D721Med (cell line): ENCODE results near the gene YBX2.
A peak's percentile ranks its signal among the peaks of the same experiment; 100 is the strongest.

Experiments
- DNase-seq: peaks from one replicate; pipeline ENCODE4 v3.0.0; 2011; ENCODE audit warnings: low spot score; ENCODE audit not compliant: insufficient read length
- FAIRE-seq: peaks from 2 replicates; lab custom pipeline; 2011; peaks lifted over from hg19 to GRCh38; lab: Jason Lieb, UNC
- TF ChIP-seq, protein P1 (sequence below): IDR thresholded peaks from 2 replicates; pipeline ENCODE4 v1.5.1; 2012; ENCODE audit warnings: mild to moderate bottlenecking, control low read depth; ENCODE audit not compliant: insufficient read depth; ENCODE audit errors: missing control alignments

Gene YBX2

DNA sequence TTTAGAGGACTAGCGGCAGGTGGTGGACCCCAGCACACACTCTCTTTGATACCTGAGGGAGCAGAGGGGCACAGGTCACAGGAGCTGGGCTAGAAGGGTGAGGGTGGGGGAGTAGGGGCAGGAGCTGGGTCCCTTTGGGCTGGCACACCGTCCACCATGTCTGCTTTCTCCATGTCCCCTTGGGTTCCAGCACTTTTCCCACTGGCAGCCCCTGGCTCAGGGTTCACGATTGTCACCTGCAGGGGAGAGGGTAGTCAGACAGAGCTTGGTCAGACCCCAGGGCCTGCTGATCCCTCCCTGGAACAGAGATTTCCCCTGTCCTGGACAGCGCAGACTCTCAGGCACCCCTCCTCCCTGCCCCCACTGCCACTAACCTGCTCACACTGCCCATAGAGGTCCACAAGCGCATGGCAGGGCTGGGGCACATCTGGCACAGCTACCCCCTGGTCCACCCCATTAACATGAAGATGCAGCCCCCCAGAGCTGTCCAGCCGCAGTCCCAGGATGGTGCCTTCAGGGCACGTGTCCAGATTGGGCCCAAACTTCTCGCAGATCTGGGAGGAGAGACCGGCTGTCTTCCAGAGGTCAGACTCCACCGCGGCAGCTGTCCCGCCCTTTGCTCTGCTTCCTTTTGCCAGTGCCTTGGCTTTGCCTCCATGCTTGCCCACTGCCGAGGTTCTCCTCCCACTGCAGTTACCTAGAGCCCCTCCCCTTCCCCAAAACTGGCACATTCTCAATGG is 23.9 kb upstream of the YBX2 start:
- no peak for DNase-seq
- FAIRE-seq = no peak
- TF ChIP-seq, protein P1, sequence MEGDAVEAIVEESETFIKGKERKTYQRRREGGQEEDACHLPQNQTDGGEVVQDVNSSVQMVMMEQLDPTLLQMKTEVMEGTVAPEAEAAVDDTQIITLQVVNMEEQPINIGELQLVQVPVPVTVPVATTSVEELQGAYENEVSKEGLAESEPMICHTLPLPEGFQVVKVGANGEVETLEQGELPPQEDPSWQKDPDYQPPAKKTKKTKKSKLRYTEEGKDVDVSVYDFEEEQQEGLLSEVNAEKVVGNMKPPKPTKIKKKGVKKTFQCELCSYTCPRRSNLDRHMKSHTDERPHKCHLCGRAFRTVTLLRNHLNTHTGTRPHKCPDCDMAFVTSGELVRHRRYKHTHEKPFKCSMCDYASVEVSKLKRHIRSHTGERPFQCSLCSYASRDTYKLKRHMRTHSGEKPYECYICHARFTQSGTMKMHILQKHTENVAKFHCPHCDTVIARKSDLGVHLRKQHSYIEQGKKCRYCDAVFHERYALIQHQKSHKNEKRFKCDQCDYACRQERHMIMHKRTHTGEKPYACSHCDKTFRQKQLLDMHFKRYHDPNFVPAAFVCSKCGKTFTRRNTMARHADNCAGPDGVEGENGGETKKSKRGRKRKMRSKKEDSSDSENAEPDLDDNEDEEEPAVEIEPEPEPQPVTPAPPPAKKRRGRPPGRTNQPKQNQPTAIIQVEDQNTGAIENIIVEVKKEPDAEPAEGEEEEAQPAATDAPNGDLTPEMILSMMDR = no peak

DNA sequence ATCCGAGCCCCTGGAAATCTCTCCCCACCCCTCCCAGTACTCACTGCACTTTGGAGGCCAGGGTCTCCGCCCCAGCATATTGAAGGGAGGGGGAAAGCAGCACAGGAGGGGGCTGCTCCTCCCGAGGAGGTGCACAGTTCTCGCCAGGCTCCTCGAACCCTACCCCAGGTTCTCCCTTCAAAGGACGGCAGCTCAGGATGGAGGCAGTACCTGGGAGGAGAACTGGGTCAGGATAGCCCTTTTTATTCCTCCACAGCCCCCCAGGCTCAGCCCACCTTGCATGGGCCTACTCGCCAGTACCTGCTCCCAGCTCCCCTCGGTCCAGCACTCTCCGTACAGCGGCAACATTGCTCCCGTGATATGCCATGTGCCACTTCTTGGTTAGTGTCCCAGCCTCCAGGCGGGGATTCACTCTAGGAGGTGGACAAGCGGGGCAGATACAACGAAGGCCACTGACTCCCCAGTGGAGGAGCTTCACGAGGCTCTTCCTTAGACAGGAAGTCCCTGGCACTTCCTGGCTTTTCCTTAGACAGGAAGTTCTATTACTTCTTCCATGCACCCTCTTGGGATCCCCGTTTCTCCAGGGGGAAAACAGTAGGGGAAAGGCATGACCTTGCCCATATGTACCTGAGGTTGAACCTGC is 22.8 kb upstream of the YBX2 start:
- TF ChIP-seq, protein P1 = no peak
- DNase-seq = no peak
- FAIRE-seq = no peak

DNA sequence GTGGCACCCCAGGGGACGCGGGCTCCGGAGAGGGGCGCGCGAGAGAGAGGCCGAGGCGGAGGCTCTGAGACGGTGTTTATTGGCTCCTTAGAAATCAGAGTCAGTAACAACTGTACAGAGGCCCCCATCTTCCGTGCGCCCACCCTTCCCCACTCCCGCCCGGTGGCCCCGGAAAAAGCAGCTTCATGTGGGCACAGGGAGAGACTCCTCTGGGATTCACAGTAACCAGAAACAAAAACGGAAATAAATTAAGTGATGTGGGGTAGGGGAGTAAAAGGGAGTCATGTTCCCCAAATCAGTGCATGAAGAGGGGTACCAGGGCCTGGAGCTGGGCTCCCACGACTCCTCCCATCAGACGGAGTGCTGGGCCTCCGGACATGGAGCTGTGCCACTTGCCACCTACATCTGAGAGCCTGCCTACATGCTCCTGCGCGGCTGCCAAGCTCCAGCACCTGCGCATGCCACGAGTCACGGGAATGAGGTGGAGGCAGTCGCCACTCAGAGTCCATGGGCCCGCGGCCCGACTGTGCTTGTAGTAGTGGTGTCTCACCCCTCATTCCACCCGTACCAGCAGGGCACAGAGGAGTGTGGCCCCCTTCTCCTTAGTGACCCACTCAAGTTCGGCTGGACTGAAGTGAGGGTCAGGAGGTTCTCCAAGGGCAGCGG is 21.3 kb upstream of the YBX2 start:
- TF ChIP-seq, protein P1 = no peak
- FAIRE-seq (no peak), DNase-seq (no peak)

DNA sequence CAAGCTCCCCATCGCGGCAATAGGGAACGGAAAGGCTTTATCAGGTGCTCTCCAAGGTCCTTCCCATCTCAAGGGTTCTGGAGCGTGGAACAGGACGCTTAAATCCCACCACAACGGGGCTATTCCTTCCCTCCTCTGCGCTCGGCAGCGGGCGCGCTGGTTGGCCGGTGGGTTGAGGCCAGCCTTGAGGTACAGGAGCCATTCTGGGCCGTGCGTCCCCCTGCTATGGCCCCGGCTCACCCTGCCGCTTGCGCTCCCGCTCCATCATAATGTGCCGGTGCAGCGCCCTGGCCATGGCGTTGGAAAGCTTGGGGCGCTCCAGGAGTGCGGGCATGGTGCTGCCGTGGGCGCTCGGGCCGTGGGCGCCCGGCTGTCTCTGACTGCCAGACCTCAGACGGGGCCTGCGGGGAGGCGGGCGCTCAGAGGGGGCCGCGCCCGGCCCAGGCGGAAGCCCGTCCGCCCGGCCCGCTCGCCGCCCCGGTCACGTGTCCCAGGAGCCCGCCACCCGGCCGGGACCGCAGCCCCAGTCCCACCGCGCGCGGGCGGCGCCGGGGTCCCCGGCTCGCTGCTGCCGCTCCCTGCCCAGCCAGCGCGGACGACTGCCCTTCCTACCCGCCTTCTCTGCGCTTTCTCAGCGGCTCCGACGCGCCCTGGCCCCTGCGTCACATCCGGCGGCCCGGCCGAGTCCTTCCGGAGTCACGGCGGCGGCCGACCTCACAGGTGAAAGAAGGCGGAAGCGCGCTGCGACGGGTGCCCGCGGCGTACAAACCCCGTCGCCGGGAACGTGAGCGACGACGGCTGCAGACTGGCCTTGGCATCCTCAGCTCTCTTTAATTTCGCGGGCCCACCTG is 20.5 kb upstream of the YBX2 start, which contains the start of gene GPS2:
Gene GPS2, minus strand, starts transcription at position 642 of the 851 bp plus-strand sequence. Its CDS starts 308 bp downstream, at position 334.
- TF ChIP-seq, protein P1 = no peak
- FAIRE-seq = no peak
- DNase-seq = peak; percentile 98

DNA sequence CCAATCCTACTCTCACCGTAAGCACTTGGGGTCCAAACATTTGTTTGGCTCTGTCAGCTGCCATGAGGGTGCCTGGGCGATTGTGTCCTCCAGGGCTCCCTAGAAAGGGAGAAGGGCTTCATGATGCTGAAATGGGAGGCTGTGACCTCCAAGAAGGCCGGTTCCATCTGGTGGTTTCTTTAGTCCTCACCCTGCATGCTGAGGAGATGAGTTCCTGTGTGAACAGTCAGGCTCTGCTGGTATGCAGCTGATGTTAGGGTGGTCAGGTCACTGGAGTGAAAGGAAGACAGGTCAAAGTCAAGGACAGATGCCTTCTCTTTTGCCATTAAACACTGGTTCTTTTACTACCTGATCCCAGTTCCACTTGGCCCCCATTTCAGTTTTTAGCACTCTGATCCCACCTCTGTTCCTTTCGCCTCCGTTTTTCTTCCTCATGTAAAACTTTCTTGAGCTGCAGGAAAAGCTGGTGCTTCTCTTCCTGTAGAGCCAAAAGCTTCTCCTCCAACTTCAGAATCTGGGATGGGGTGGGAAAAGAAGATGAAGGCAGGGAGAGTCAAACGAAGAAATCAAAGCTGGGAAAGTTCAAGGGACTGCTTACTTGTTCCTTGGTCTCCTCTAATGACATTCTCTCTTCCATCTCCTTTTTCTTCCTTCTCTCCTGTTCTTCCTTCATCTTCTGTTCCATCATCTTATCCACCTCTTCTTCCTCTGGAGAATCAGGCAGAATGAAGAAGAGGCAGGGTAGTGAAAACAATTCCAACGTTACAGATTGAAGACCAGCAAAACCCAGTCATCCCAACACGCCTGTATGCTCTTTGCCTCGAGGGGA is 19.7 kb upstream of the YBX2 start:
- DNase-seq (no peak), FAIRE-seq (no peak)
- TF ChIP-seq, protein P1 = no peak

DNA sequence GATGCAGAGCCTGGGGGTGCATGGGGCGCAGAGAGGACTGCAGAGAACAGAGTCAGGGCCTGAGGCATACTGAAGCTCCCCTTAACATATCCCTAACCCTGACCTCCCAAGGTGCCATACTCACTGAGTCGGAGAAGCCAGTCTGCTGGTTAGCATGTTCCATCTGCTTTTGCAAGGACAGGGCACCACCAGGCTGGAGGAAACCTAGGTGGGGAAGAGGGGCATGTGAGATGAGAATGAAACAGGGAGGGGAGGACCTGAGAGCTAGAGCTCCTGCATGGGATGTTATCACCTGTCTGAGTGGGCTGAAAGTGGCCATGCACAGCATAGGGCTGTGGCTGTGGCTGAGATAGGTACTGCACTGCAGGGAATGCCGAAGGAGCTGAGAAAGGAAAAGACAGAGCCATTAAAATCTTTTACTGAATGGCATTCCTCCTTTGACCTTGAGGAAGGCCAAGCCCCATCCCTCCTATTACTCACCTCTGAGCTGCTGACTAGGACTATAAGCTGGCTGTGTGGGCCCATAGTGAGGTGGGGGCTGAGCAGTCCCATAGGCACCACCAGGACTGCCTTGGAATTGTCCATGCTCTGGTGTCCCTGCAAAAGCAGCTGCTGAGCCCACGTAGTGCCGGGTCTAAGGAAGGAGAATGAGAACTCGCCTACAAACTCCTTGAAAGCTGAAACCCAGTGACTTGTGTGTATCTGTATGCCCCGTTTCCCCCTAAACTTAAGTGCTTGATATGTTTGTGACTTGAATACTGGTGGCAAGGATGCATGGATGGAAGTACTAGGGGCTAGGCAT is 18.9 kb upstream of the YBX2 start:
- DNase-seq (no peak), FAIRE-seq (no peak)
- TF ChIP-seq, protein P1 = no peak
